Psoas muscle (tissue), 8 donors: Measurements from ENCODE around the gene CCL22. TPM values are rescaled to one million over a fixed set of nuclear protein-coding genes. Genes with fewer than 3 reads are reported as not detected.

ENCODE experiments used
- ATAC-seq, 4 donors: fragments of 200-7000 bp; cut with Tn5 transposase; one replicate each; pipeline ENCODE4 v1.9.1; 2020; ENCODE audit warnings: moderate library complexity in 3 of 4, mild to moderate bottlenecking in 2 of 4
- DNase-seq, 2 donors: peaks; one replicate each; pipeline ENCODE4 v3.0.0-alpha.2; 2020
- H3K27ac ChIP-seq: fragments of 200-600 bp; one replicate; pipeline ENCODE4 v1.8.0; 2022
- H3K27me3 ChIP-seq, 3 donors: fragments of 200-600 bp in 1 of 3; one replicate each; pipeline versions ENCODE4 v1.6.1 to v1.8.0; 2013 to 2022; ENCODE audit warnings: low read length in 2 of 3, mild to moderate bottlenecking in 2 of 3, moderate library complexity in 1 of 3; ENCODE audit not compliant: insufficient read depth in 3 of 3
- H3K36me3 ChIP-seq, 2 donors: fragments of 200-600 bp in 1 of 2; one replicate each; pipeline versions ENCODE4 v1.6.1 to v1.8.0; 2013 to 2022; ENCODE audit warnings: low read depth in 1 of 2, mild to moderate bottlenecking in 1 of 2, moderate library complexity in 1 of 2; ENCODE audit not compliant: insufficient read depth in 1 of 2
- H3K4me1 ChIP-seq: fragments of 200-600 bp; one replicate; pipeline ENCODE4 v1.8.0; 2022
- H3K4me3 ChIP-seq: fragments of 200-600 bp; one replicate; pipeline ENCODE4 v1.8.0; 2022; ENCODE audit warnings: mild to moderate bottlenecking
- H3K9me3 ChIP-seq: fragments of 200-600 bp; one replicate; pipeline ENCODE4 v1.8.0; 2022
- CTCF ChIP-seq: fragments of 200-600 bp; IDR thresholded peaks from one replicate; pipeline ENCODE4 v1.8.0; 2022; ENCODE audit warnings: antibody characterized with exemption
- WGBS, 3 donors: extraction: QIAGEN DNeasy Blood & Tissue Kit; methylation state at CpG; one replicate each; pipeline versions ENCODE4 v1.1.6 to v1.1.7; 2013; 5-methylcytosine and 5-hydroxymethylcytosine counted together
- intact Hi-C, 2 donors: fragments of 100-400 bp; cut with DNase I; formaldehyde crosslinking; loops; one replicate each; pipeline versions ENCODE4 v1.11.0 to v1.14.2; 2022
- polyA plus RNA-seq, 3 donors: library from polyadenylated mRNA; stranded (reverse); fragments of 200-250 nt; gene quantifications; one replicate each; pipeline ENCODE4 v1.2.3, GENCODE V29; 2013
- total RNA-seq, 4 donors: library from RNA; stranded (reverse); fragmentation: NEBNext Ultra II Directional in 2 of 4; extraction: Animal tissue kit (Norgen Biotek cat#: 25700) in 2 of 4; gene quantifications; one replicate each; pipeline versions ENCODE4 v1.2.1 to v1.2.4, GENCODE V29; 2021 to 2023
- donor health status: healthy with polysubstance abuse.
- donor health status: DM: no; HTN: no; CAD: no; lungs with moderate emphysema.
- donor health status: Bipolar disorder and iron deficiency.
- donor health status: healthy.
- donor health status: DM: yes; HTN: yes; CAD: no.
- donor health status: DM: no; HTN: no; CAD: no.
- donor health status: DM: no; HTN: no; CAD: no.
- donor health status: DM: yes; HTN: yes; CAD: no.

The CCL22 gene
- total and polyA plus RNA-seq, 7 donors = 0.04 to 0.12 TPM; not detected in 5

- 50 to 54% (median 52%) methylated on average over 14 of the region's 14 CpGs for WGBS, 3 donors
- H3K9me3 ChIP-seq = no peaks in the 10 kb centered on the region
- TF ChIP-seq CTCF = no peak
- peaks cover 0 to 9% (median 3%) of the 10 kb centered on the region in 3 donors for H3K27me3 ChIP-seq
- no peak overlapping the region for H3K27ac ChIP-seq
- H3K4me3 ChIP-seq = no peak overlapping the region
- H3K4me1 ChIP-seq = no peaks in the 10 kb centered on the region
- H3K36me3 ChIP-seq = no peaks in the 10 kb centered on the region
- ATAC-seq (no peak), DNase-seq (no peak)
- intact Hi-C loops = no loop called here
Observed at GRCh38 chr16:57349212-57350031, 9.2 kb upstream of the CCL22 start.

GRCh38 chr16:57352636-57353047 lies 5.9 kb upstream of the CCL22 start:
- no peak for ATAC-seq
- WGBS, 3 donors = 68 to 78% (median 69%) methylated on average over 6 of the region's 6 CpGs

GRCh38 chr16:57354311-57354710 lies 4.3 kb upstream of the CCL22 start:
- TF ChIP-seq CTCF = no peak
- Histone ChIP-seq H3K27ac (no peak overlapping the region), H3K27me3 (peaks cover 0 to 3% (median 0%) of the 10 kb centered on the region in 3 donors), H3K4me3 (no peak overlapping the region), H3K9me3 (no peaks in the 10 kb centered on the region), H3K36me3 (no peaks in the 10 kb centered on the region), H3K4me1 (no peaks in the 10 kb centered on the region)
- 85 to 88% (median 87%) methylated on average over 7 of the region's 7 CpGs for WGBS, 3 donors
- DNase-seq = no peak
- no peak for ATAC-seq
- intact Hi-C loops = no loop called here

More at GRCh38 chr16:57352636-57353047, 5.9 kb upstream of the CCL22 start:
- intact Hi-C loops = no loop called here
- TF ChIP-seq CTCF = no peak
- peaks cover 0 to 3% (median 2%) of the 10 kb centered on the region in 3 donors for H3K27me3 ChIP-seq
- no peak overlapping the region for H3K27ac ChIP-seq
- no peak overlapping the region for H3K4me3 ChIP-seq
- H3K9me3 ChIP-seq = no peaks in the 10 kb centered on the region
- no peaks in the 10 kb centered on the region for H3K4me1 ChIP-seq
- DNase-seq = no peak
- H3K36me3 ChIP-seq = no peaks in the 10 kb centered on the region

- 72 to 80% (median 78%) methylated on average over 5 of the region's 5 CpGs for WGBS, 3 donors
- Histone ChIP-seq H3K4me3 (no peak overlapping the region), H3K9me3 (no peaks in the 10 kb centered on the region), H3K4me1 (no peaks in the 10 kb centered on the region), H3K36me3 (no peaks in the 10 kb centered on the region), H3K27me3 (no peaks in the 10 kb centered on the region), H3K27ac (no peak overlapping the region)
- ATAC-seq = no peak
- no peak for TF ChIP-seq CTCF
- DNase-seq = no peak
- intact Hi-C loops = no loop called here
Observed at GRCh38 chr16:57355898-57356414, 2.6 kb upstream of the CCL22 start.
